ENCODE data around the gene SNAP91.

DNA sequence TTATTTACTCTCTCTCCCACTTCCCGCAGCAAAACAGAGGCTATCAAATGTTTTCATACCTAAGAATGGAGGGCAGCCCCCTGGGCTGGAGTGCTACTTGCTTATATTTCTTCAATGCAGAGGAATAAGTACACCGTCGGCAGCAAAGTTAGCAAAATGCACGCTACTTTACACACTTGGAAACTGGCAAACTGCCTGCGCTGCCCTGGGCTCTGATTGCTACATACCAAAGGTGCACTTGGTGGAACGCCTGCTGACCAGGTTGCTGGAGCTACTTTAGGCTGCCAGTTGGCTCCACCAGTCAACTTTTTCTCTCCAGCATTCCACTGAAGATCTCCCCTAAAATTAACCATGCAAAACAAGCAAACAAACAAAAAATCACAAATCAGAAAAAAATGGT lies 134.1 kb downstream of the SNAP91 start:
- TF ChIP-seq POLR2AphosphoS5 (IDR thresholded peaks at IDR 0.05; ENCODE audit: borderline replicate concordance, low read depth, low read length), result no peak
- TF ChIP-seq EZH2 (IDR thresholded peaks at IDR 0.05), result no peak
